Stromal cell of bone marrow (primary cell): ENCODE measurements around the gene NRM.
"Not testable (repeated sequence)": the region's sequence is repeated elsewhere in the genome, so short reads cannot be mapped to it uniquely, and the experiment has no call there.

ENCODE experiments used
- DNase-seq: peaks from one replicate; pipeline ENCODE4 v3.0.0-alpha.2; 2012; ENCODE audit warnings: low read depth

The NRM gene

DNA sequence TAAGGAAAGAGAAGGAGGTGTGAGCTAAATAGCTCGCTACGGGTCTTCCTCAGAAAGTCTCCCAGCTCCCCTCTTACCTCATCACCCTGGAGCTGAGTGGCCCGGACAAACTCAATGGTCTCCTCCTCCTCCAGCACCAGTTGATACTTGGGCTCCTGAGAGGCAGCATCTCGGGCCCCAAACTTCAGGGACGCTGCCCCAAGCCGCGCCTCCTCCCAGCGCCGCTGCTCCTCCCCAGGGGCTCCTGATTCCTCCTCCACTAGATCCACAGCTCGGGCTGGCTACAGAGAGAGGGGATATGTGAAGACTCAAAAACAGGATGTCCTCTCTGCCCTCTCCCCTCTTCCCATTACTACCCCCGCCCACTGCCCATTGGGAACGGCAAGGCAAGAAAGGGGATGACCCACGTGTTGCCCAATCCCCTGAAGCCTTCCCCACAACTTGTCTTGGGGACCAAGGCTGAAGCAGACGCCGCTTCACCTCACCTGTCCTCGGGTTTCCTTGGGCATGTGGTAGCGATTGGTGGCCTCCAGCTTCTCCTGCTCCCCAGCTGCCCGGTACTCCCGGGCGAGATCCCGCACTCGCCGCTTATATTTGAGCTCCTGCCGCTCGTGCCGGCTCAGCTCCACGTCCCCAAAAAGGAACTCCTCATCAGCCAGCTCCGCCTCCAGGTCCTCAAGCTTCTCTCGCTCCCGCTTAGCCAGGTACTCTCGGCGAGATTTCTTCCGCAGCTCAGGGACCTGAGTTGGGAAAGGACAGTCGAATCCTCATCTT, 25.6 kb downstream of the NRM start:
- DNase-seq: no peak

DNA sequence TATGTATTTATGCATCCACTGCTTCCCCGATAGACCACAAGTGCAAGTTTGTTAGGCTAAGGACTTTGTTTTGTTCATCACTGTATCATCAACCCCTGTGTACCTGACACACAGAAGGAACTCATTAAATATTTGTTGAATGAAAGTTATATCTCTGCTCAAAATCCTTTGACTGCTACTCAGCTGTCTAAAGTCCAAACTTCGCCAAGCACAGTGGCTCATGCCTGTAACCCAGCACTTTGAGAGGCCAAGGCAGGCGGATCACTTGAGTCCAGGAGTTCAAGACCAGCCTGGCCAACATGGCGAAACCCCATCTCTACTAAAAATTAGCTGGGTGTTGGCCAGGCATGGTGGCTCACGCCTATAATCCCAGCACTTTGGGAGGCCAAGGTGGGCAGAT, 32.9 kb downstream of the NRM start:
- not testable (repeated sequence) for DNase-seq

DNA sequence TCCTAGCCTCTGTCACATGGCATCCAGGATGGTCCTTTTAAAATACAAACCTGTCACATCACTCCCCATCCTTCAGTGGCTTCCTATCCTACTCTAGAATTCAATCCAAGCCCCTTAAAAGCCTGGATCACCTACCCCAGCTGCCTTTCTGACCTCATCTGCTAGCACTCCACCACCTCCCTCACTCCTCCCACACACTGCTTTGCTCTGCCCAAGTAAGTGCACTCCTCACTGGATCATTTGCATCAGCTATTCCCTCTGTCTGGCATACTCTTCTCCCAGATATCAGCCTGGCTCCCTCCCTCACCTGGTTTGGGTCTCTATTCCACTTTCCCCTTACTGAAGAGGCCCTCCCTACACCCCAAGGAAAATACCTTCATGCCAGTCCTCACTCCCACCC, 33.3 kb downstream of the NRM start:
- DNase-seq: no peak

DNA sequence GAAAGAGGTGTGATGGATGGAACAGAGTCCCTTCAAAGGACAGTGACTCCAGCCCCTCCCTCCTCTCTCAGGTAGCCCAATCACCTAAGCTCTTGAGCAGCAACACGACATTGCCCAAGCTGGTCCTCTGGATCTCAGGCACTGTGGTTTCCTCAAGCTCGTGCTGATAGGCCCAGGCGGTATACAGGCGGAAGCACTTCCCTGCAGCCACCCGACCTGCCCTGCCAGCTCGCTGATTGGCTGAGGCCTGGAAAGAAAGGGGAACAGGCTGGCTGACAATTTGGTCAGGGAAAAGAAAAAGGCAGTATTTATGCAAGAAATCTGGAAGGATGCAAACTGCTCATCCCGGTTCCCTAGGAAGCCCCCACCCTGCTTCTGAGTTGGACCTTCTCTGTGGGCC, 34.3 kb downstream of the NRM start:
- DNase-seq: no peak

DNA sequence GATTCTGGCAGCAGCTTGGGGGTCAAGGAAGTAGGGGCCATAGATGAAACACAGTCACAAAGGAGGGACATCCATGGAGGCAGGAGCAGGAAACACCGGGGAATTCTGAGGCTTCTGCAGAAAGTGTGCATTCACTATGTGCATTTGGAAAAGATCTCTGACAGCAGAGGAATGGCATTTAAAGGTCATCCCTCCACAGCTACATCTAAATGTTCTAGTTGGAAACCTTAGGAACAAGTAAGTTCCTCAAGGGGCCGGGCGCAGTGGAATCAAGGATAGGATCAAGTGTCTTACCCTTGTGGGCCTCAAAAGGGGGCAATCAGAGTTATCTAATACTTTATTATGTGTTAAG, 35.1 kb downstream of the NRM start:
- DNase-seq: no peak

DNA sequence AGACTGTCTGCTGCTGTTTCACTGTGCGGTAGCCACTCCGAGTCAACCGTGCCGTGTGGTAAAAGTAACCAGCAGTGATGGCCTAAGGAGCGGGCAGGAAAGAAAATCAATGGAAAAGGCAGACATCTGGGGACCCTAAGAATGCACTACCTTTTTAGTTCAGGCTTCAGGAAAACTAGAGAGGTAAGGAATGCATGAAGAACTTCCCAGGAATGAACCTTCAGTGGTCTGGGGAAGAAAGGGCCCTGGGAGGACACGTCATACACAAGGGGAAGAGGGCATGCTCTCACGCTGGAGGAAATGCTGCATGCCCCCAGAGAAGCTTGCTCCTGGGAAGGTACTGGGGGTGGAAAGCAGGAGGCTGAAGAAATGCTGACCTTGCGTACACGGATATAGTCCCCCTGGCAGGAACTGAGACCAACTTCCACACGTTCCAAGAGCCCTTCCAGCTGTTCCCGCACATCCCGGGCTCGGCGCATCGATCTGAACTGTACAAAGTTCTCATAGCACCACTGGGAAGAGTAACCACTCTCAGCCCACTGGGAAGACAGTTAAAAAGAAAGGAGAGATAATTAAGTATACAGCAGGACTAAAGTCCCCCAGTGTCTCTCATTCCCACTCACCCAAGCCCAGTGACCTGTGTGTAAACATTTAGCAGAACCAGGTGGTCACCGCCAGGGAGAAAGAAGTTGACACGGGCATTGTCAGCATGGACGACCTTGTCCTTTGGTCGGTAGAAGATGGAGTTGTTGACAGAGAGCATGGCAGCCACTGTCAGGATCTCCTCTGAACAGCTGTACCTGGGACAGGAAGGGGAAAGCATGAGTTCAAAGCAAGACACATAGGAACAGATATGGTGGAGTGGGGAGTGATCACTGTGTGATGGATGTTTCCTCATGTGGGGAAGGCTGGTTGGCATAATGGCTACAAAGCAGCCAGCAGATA, 35.7 kb downstream of the NRM start:
- DNase-seq: no peak

DNA sequence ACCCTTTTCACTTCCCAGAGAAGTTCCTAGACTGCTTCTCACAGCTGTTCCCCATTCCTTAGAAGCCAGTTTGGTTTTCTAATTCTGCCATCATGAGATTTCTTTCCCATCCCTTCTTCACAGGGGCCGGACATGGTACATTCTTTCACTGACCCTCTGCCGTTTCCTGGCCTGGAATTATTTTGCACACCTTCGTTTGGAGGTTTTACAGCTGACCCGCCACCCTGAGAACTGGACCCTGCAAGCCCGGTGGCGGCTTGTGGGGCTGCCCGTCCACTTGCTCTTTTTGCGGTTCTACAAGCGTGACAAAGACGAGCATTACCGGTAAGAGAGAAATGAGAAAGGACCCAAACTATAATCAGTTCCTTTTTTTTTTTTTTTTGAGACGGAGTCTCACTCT, 39.6 kb downstream of the NRM start:
- DNase-seq: no peak

DNA sequence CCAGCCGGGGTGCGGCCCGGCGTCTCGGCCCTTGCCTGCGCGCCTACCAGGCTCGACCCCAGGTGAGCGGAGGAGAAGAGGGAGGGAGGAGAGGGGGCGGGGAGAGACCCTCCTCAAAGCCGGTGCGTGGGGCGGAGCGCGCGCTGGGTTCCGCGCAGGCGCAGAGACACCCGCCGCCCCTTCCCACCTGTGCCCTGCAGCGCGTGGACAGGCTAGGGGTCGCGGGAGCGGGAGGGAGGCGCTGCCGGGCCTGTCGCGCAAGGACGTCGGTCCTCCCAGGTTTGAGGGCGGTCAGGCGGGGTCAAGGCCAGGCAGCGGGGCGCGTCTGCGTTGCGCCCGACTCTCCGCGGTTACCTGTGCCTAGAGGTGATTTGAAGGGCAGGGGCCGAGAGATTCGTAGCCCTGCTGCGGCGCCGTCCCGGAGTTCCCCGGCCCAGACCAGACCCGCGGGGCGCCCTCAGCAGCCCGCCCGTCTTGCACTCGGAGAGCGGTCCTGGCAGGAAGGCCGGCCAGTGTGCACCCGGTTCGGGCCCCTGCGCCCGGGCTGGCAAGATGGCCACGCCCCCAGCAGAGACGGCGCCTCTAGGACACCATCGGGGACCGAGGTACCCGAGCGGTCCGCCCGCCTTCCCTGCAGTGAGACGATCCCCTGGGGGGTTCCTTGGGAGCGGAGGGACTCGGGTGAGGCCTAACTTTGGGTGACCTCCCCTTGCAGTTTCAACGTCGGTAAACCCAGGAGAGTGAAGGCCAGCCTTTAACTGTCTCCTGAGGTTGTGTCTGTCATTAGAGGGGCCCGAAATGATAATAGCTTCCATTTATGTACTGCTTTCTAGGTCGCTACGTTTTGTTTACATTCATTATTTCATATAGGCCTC, 43.3 kb downstream of the NRM start:
- DNase-seq: no peak

DNA sequence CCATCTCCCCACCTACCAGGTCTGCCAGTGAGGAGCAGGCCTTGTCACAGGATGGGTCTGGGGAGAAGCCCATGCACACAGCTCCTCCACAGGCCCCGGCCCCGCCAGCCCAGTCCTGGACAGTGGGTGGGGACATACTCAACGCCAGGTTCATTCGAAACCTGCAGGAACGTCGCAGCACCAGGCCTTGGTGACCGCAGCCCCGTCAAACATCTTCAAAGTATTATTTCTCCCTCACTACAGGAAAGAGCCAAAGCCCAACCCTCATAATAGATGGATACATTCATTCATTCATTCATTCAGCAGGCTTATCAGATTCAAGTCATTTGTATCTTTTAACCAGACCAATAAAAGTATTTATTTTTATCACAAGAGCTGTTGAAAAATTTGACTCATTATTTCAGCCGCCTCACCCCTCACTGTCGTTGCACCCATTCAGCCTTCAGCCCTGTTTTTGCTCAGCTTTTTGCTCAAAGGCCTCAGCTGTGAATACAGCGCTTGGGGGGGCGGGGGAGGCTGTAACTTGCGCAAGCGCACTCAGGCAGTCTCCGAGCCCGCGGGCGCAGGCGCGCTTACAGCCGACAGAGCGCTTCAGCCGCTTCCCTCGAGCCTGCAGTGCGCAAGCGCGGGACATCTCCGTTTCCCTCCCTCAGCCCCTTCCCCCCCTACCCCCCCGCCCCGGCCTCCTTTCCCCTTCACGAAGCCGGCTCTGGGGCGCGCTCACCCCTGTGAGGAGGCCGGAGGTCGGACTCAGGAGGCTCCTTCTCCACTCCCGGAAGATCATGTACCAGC, 44.1 kb downstream of the NRM start, which contains the start of gene C6orf136:
Gene C6orf136, plus strand, starts transcription at position 684 of the 792 bp plus-strand sequence. Its CDS starts 99 bp downstream, at position 783.
- peak; percentile 81 for DNase-seq

DNA sequence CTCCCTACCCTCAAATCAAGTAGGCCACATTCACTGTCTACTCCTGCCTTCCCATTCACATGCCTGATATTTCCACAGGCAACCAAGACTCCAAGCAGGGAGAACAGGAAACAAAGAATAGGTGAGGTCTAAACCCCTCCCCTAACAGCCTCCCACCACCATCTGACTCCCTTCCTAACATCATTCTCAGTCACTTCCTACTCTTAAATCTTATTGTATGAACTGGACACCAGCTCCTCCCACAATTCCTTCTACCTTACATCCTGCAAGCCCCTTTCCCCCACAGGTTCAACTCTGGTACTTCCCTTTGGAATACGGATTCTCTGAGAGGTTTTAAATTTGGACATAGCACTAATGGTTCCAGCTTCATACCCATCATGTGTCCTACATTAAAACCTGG, 44.8 kb downstream of the NRM start:
- DNase-seq: no peak

DNA sequence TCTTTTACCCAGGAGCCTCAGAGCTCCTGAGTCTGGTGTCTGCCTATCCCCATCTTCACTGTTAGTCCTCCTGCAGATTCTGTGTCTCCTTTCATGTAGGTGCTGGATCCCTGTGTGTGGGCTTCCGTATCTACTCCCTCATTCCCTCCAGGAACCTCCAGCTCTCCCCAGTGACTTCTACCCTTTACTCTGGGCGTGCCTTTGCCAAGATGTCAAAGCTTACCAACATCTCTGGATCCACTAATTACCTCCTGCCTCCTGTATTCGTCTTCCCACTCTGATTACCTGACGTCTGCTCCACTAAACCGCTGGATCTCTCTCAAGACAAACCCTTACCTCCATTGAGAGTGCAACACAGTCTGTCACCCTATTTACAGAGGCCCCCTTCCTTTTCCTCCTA, 46.0 kb downstream of the NRM start:
- DNase-seq: no peak

DNA sequence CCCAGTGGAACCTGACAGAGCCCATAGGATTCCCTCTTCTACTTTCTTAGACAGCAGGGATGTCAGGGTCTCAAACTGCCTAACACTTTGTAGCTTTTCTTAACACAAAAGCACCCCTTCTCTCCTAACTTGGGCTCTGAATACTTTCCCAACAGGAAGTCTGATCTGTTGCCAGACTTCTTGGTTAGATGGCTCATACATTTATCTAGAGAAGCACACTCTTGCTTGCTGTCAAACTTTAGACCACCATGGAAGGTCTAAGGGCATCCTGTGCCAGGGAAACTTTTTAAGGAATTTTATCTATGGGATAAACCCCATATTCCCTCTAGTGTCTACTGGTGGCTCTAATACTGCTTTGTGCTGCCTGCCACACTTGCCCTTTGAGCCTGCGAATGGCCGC, 47.1 kb downstream of the NRM start:
- DNase-seq: no peak

DNA sequence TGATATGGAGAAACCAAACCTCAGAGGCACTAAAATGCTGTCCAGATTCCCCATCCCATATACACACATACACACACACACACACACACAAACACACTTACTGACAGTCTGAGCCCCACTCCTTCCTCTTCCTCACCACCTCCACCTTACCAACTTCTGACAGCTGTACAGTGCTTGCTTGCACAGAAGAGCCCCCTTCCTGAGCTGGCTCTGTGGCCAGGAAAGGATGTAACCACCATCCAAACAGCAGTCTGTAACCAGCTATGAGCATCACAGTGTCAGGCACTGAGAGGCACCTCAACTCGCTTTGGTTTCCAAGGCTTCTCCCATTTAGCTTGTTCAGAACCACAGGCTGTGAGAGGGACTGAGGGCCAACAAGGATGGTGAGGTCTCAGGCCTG, 49.7 kb downstream of the NRM start:
- no peak for DNase-seq

DNA sequence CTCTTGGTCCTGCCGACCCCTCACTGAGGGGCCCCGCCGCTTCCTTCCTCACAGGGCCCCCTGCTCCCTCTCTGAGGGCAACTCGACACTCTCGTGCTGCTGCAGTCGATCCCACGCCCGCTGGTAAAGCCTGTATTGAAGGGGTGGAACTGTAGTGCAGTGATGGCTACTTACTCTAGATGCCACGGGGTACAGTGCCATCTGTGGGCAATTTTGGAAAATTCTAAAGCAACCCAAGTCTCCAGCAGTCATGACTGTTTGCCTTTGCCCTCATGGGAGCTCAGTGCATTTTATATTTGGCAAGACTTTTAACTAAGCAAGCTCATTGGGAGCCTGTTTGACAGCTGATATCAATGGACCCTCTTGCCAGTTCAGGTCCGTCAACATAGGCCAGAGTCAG, 50.3 kb downstream of the NRM start:
- no peak for DNase-seq
